Lower lobe of right lung (tissue), 2 donors: ENCODE measurements around the gene STXBP4. TPM values are rescaled to one million over a fixed set of nuclear protein-coding genes. Genes with fewer than 3 reads are reported as not detected.
A peak's percentile ranks its signal among the peaks of the same experiment; 100 is the strongest.

ENCODE experiments used
- ATAC-seq, 2 donors: fragments of 200-7000 bp; cut with Tn5 transposase; one replicate each; pipeline ENCODE4 v1.9.1; 2020 to 2022; ENCODE audit warnings: mild to moderate bottlenecking in 2 of 2, moderate library complexity in 2 of 2
- DNase-seq: peaks from one replicate; pipeline ENCODE4 v3.0.0-alpha.2; 2020
- H3K27ac ChIP-seq: fragments of 200-600 bp; one replicate; pipeline ENCODE4 v1.8.0; 2022
- H3K27me3 ChIP-seq: fragments of 200-600 bp; one replicate; pipeline ENCODE4 v1.8.0; 2022; ENCODE audit warnings: low read depth
- H3K36me3 ChIP-seq: fragments of 200-600 bp; one replicate; pipeline ENCODE4 v1.8.0; 2022; ENCODE audit warnings: mild to moderate bottlenecking
- H3K4me1 ChIP-seq: fragments of 200-600 bp; one replicate; pipeline ENCODE4 v1.8.0; 2022
- H3K4me3 ChIP-seq: fragments of 200-600 bp; one replicate; pipeline ENCODE4 v1.8.0; 2022; ENCODE audit warnings: mild to moderate bottlenecking
- H3K9me3 ChIP-seq: fragments of 200-600 bp; one replicate; pipeline ENCODE4 v1.8.0; 2022
- intact Hi-C: fragments of 100-400 bp; cut with DNase I; formaldehyde crosslinking; loops from one replicate; pipeline ENCODE4 v1.11.0; 2022
- total RNA-seq: library from RNA; stranded (reverse); fragmentation: NEBNext Ultra II Directional; extraction: Animal tissue kit (Norgen Biotek cat#: 25700); gene quantifications from one replicate; pipeline ENCODE4 v1.2.1, GENCODE V29; 2021
- TF ChIP-seq, protein P1 (sequence below): fragments of 200-600 bp; IDR thresholded peaks from one replicate; pipeline ENCODE4 v1.8.0; 2022; ENCODE audit warnings: antibody characterized with exemption, mild to moderate bottlenecking
- donor health status: DM: no; HTN: yes; CAD: no; lungs with severe emphysema.

STXBP4 gene
- total RNA-seq, 1 donor from 2014 or later: 11.8 TPM

GRCh38 chr17:54941285-54941684, 27.3 kb upstream of the STXBP4 start:
- H3K27ac ChIP-seq: no peak overlapping the region
- H3K27me3 ChIP-seq: no peaks in the 10 kb centered on the region
- no peaks in the 10 kb centered on the region for H3K4me1 ChIP-seq
- H3K36me3 ChIP-seq: peaks cover 6% of the 10 kb centered on the region
- DNase-seq (no peak), ATAC-seq (no peak)
- intact Hi-C loops: no loop called here
- H3K9me3 ChIP-seq: no peaks in the 10 kb centered on the region
- TF ChIP-seq, protein P1, sequence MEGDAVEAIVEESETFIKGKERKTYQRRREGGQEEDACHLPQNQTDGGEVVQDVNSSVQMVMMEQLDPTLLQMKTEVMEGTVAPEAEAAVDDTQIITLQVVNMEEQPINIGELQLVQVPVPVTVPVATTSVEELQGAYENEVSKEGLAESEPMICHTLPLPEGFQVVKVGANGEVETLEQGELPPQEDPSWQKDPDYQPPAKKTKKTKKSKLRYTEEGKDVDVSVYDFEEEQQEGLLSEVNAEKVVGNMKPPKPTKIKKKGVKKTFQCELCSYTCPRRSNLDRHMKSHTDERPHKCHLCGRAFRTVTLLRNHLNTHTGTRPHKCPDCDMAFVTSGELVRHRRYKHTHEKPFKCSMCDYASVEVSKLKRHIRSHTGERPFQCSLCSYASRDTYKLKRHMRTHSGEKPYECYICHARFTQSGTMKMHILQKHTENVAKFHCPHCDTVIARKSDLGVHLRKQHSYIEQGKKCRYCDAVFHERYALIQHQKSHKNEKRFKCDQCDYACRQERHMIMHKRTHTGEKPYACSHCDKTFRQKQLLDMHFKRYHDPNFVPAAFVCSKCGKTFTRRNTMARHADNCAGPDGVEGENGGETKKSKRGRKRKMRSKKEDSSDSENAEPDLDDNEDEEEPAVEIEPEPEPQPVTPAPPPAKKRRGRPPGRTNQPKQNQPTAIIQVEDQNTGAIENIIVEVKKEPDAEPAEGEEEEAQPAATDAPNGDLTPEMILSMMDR: no peak
- H3K4me3 ChIP-seq: no peak overlapping the region

GRCh38 chr17:54944796-54945195, 23.8 kb upstream of the STXBP4 start:
- DNase-seq (no peak), ATAC-seq (no peak)
- TF ChIP-seq, protein P1: no peak
- Histone ChIP-seq H3K27me3 (no peaks in the 10 kb centered on the region), H3K27ac (no peak overlapping the region), H3K36me3 (peaks cover 11% of the 10 kb centered on the region), H3K4me3 (no peak overlapping the region), H3K9me3 (no peaks in the 10 kb centered on the region), H3K4me1 (no peaks in the 10 kb centered on the region)
- intact Hi-C loops: no loop called here

DNA sequence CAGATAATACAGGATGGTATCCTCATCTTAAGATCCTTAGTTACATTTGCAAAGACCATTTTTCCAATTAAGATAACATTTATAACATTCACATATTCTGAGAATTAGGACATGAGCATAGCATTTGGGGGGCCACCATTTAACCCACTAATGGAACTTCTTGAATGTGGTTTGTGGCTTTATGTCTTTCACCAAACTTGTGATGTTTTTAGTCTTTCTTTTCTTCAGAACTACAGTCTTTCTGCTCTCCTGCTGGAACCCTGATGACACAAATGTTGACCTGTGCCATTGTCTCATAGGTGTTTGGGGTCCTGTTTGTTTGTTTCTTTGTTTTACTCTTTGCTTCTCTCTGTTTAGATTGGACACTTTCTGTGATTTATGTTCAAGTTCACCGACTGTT, 23.3 kb upstream of the STXBP4 start:
- ATAC-seq: no peak

GRCh38 chr17:54945671-54946070, 22.9 kb upstream of the STXBP4 start:
- Histone ChIP-seq H3K9me3 (no peaks in the 10 kb centered on the region), H3K27ac (no peak overlapping the region), H3K4me1 (no peaks in the 10 kb centered on the region), H3K36me3 (peaks cover 15% of the 10 kb centered on the region), H3K27me3 (no peaks in the 10 kb centered on the region), H3K4me3 (no peak overlapping the region)
- TF ChIP-seq, protein P1: no peak
- intact Hi-C loops: no loop called here
- no peak for DNase-seq
- ATAC-seq: no peak

More for the DNA sequence above, 23.3 kb upstream of the STXBP4 start:
- Histone ChIP-seq H3K9me3 (no peaks in the 10 kb centered on the region), H3K27ac (no peak overlapping the region), H3K4me3 (no peak overlapping the region), H3K36me3 (peaks cover 10% of the 10 kb centered on the region), H3K4me1 (no peaks in the 10 kb centered on the region), H3K27me3 (no peaks in the 10 kb centered on the region)
- intact Hi-C loops: no loop called here
- DNase-seq: no peak
- TF ChIP-seq, protein P1: no peak

DNA sequence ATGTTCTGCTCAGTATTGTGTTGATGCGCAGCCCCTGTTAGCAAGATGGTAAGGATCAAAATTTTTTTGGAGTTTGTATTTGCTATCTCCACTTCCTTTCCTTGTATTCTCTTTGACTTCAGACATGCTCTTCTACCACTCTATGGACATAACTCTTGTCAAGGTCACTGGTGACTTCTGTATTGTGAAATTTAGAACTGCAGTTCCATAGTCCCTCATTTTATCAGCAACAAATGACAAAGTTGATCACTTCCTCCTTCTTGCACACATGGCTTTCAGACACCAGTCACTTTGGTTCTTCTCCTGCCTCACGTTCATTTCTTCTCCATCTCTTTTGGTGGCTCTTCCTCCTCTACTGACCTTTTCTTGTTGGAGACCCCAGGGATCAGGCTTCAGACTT, 21.2 kb upstream of the STXBP4 start:
- DNase-seq: no peak
- H3K36me3 ChIP-seq: peaks cover 32% of the 10 kb centered on the region
- intact Hi-C loops: no loop called here
- TF ChIP-seq, protein P1: no peak
- H3K9me3 ChIP-seq: no peaks in the 10 kb centered on the region
- H3K4me1 ChIP-seq: no peaks in the 10 kb centered on the region
- ATAC-seq: no peak
- no peak overlapping the region for H3K27ac ChIP-seq
- H3K27me3 ChIP-seq: no peaks in the 10 kb centered on the region
- H3K4me3 ChIP-seq: no peak overlapping the region

DNA sequence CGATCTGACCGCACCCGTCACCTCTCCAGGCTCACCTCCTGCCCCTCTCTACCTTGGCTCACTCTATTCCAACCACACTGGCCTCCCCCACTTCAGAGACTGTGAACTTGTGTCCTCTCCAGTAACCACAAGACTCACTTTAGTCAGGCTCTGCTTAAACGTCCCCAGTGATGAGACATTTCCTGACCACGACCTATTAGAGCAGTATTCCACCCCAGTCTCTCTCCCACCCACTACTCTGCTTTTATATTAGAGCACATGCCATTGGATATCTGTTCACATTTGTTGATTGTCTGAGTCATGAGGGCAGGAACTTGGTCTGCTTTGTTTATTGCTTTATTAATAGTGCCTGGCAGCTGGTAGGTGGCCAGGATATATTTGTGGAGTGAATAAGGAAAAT, 20.2 kb upstream of the STXBP4 start:
- Histone ChIP-seq H3K9me3 (no peaks in the 10 kb centered on the region), H3K27ac (no peak overlapping the region), H3K4me1 (no peaks in the 10 kb centered on the region), H3K36me3 (peaks cover 40% of the 10 kb centered on the region), H3K4me3 (no peak overlapping the region), H3K27me3 (no peaks in the 10 kb centered on the region)
- ATAC-seq (peak; percentile 21 to 46), DNase-seq (no peak)
- intact Hi-C loops: no loop called here
- TF ChIP-seq, protein P1: no peak
